IPS DF 6.9 (cell line): ENCODE data around the gene TPK1.

ENCODE experiments used
- DNase-seq: peaks from one replicate; pipeline ENCODE4 v3.0.0-alpha.2; 2013; ENCODE audit warnings: low read depth, low spot score
- H3K27ac ChIP-seq: one replicate; pipeline ENCODE4 v1.5.1; 2013; ENCODE audit warnings: low read length, control low read depth
- H3K27me3 ChIP-seq: 2 replicates; pipeline ENCODE4 v1.6.1; 2013; ENCODE audit warnings: mild to moderate bottlenecking, low read length; ENCODE audit not compliant: control insufficient read depth, insufficient read depth
- H3K36me3 ChIP-seq: 2 replicates; pipeline ENCODE4 v1.6.1; 2013; ENCODE audit warnings: low read length; ENCODE audit not compliant: control insufficient read depth, insufficient read depth
- H3K4me1 ChIP-seq: 2 replicates; pipeline ENCODE4 v1.6.1; 2013; ENCODE audit warnings: low read length; ENCODE audit not compliant: control insufficient read depth, insufficient read depth
- H3K4me3 ChIP-seq: 2 replicates; pipeline ENCODE4 v1.5.1; 2013; ENCODE audit warnings: mild to moderate bottlenecking, low read length
- H3K9me3 ChIP-seq: 2 replicates; pipeline ENCODE4 v1.6.1; 2013; ENCODE audit warnings: low read length, inconsistent platforms; ENCODE audit not compliant: control insufficient read depth, insufficient read depth
- WGBS: extraction: QIAGEN DNeasy Blood & Tissue Kit; methylation state at CpG from one replicate; pipeline ENCODE4 v1.1.7; 2013; ENCODE audit warnings: mixed read lengths, missing lambda C conversion rate; ENCODE audit not compliant: insufficient read length, insufficient coverage; 5-methylcytosine and 5-hydroxymethylcytosine counted together

The TPK1 gene

DNA sequence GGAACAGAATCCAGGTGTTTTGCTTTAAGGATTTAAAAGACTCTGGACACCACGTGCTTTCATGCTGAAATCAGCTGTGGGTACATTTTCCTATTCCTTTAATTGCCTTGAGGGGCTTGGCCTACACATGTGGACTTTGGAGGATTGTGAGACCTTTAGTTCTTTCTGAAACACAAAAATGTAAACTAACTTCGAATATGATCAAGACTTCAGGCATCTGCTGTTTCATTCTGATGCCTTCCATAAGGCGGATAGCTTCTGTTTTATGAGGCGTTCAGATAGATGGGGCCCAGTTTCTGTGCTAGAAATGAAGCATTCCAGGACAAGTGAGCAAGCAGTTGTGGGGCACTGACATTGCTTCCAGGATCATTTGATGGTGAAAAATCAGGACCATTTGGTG, 430.9 kb downstream of the TPK1 start:
- Histone ChIP-seq H3K9me3 (no peaks in the 10 kb centered on the region), H3K27ac (no peak overlapping the region), H3K4me1 (no peaks in the 10 kb centered on the region), H3K4me3 (no peak overlapping the region), H3K27me3 (no peaks in the 10 kb centered on the region), H3K36me3 (no peaks in the 10 kb centered on the region)
- no CpG with 5 or more reads among the region's 4 CpGs for WGBS
- no peak for DNase-seq

DNA sequence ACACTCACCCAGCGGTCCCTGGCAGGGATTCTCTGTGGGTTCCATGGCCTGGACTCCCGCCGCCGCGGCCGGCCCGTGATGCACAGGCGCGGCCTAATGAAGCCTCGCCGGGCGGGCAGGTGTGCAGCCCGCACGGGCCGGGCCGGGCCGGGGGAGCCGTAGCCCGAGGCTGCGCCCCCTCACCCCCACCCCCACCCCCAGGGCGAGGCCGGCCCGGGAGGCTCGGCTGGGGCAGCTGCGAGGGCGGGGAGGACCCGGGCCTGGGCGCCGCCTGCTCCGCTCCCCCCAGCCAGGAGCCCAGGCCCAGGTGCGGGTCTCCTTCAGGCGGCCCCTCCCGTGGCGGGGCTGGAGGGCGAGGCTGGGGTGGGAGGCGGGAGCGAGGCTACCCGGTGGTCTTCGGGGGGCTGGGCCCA, 432.2 kb downstream of the TPK1 start, which contains the start of gene NOBOX:
NOBOX (minus strand) TSS at position 45 of the 413 bp plus-strand sequence.
- Histone ChIP-seq H3K36me3 (no peaks in the 10 kb centered on the region), H3K27ac (no peak within 1 kb of the TSS), H3K27me3 (no peaks in the 10 kb centered on the region), H3K4me3 (no peak within 1 kb of the TSS), H3K4me1 (no peaks in the 10 kb centered on the region), H3K9me3 (no peaks in the 10 kb centered on the region)
- DNase-seq = no peak
- WGBS = no CpG with 5 or more reads among the region's 39 CpGs

DNA sequence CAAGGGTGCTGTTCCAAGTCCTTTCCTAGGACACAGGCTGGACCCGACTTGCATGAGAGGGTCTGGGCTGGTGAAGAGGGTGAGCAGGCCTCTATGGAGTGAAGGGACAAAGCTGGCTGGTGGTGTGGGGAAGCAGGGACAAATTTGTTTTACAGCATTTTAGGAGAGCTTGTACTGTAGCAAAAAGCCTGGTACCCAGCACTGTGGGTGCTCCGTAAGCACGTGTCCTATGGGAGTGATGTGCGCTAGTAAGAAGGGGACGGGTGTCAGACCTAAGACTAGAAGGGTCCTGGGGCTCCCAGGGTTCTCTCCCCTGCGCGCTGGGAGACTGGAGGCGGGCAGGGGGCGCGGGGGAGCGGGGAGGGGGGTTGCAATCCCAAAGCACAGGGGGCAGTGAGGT, 432.8 kb downstream of the TPK1 start:
- H3K36me3 ChIP-seq = no peaks in the 10 kb centered on the region
- no peak overlapping the region for H3K4me3 ChIP-seq
- no peaks in the 10 kb centered on the region for H3K27me3 ChIP-seq
- no peak for DNase-seq
- H3K27ac ChIP-seq = no peak overlapping the region
- H3K9me3 ChIP-seq = no peaks in the 10 kb centered on the region
- H3K4me1 ChIP-seq = no peaks in the 10 kb centered on the region
- no CpG with 5 or more reads among the region's 11 CpGs for WGBS
